GM12801 (cell line): Measurements from ENCODE around the gene NELFE.
"Not testable (repeated sequence)": the region's sequence is repeated elsewhere in the genome, so short reads cannot be mapped to it uniquely, and the experiment has no call there.

Experiments used
- CTCF ChIP-seq: IDR thresholded peaks from one replicate; pipeline ENCODE4 v1.5.1; 2011; ENCODE audit warnings: control low read depth; ENCODE audit not compliant: insufficient read length; ENCODE audit errors: extremely low read depth

The NELFE gene

GRCh38 chr6:31958741-31959739 is at the start of gene NELFE, which contains the start of gene SKIC2:
Gene NELFE (minus strand): TSS chr6:31958971. CDS start chr6:31958446, 525 bp downstream.
Gene SKIC2 (plus strand): TSS chr6:31959175. CDS start chr6:31959193, 18 bp downstream.
- TF ChIP-seq CTCF, result no peak

- TF ChIP-seq CTCF, result not testable (repeated sequence)
These were observed 23.0 kb upstream of the NELFE start, which contains the start of gene C4A for GRCh38 chr6:31981744-31982143. Gene C4A (plus strand): TSS chr6:31982057. CDS start chr6:31982108, 51 bp downstream.

GRCh38 chr6:31979238-31979898 is 20.6 kb upstream of the NELFE start:
- TF ChIP-seq CTCF, result no peak

GRCh38 chr6:31978831-31979230 is 20.1 kb upstream of the NELFE start:
- TF ChIP-seq CTCF, result no peak

GRCh38 chr6:31977816-31978431 is 19.2 kb upstream of the NELFE start:
- no peak for TF ChIP-seq CTCF

- no peak for TF ChIP-seq CTCF
These were observed 14.1 kb upstream of the NELFE start for GRCh38 chr6:31972709-31973350.
